Testis (tissue), 3 donors: ENCODE data around the gene LCLAT1. TPM values are rescaled to one million over a fixed set of nuclear protein-coding genes. Genes with fewer than 3 reads are reported as not detected.

Experiments
- DNase-seq: peaks from one replicate; pipeline ENCODE4 v3.0.0-alpha.2; 2019
- H3K27ac ChIP-seq, 2 donors: fragments of 200-600 bp; sonication (generic); one replicate each; pipeline ENCODE4 v1.5.1; 2019
- H3K27me3 ChIP-seq: fragments of 200-600 bp; sonication (generic); one replicate; pipeline ENCODE4 v1.5.1; 2019
- H3K36me3 ChIP-seq: fragments of 200-600 bp; sonication (generic); one replicate; pipeline ENCODE4 v1.5.1; 2017; ENCODE audit warnings: low read depth; ENCODE audit errors: missing control alignments
- H3K4me1 ChIP-seq: fragments of 200-600 bp; sonication (generic); one replicate; pipeline ENCODE4 v1.5.1; 2019
- H3K4me3 ChIP-seq, 2 donors: fragments of 200-600 bp; sonication (generic); one replicate each; pipeline ENCODE4 v1.5.1; 2017 to 2019
- H3K9me3 ChIP-seq: fragments of 200-600 bp; sonication (generic); one replicate; pipeline ENCODE4 v1.5.1; 2017
- POLR2A ChIP-seq: fragments of 450-650 bp; IDR thresholded peaks from one replicate; pipeline ENCODE4 v1.6.1; 2017; ENCODE audit warnings: antibody characterized with exemption, mild to moderate bottlenecking, moderate library complexity
- WGBS, 2 donors: methylation state at CpG; one replicate each; pipeline ENCODE4 v1.1.5; 2018; 5-methylcytosine and 5-hydroxymethylcytosine counted together
- intact Hi-C: fragments of 100-400 bp; cut with DNase I; formaldehyde crosslinking; loops from one replicate; pipeline ENCODE4 v1.15.1; 2023; ENCODE audit warnings: low total_unique reads
- polyA plus RNA-seq: library from polyadenylated mRNA; stranded (reverse); fragments of 350-450 nt; fragmentation: Illumina TruSeq; extraction: RNeasy Lipid Tissue Mini Kit (QIAGEN cat#74804); gene quantifications from one replicate; pipeline ENCODE4 v1.2.3, GENCODE V29; 2014; ENCODE audit warnings: low read depth, low replicate concordance; ENCODE audit not compliant: insufficient read depth
- total RNA-seq, 2 donors: library from RNA; depleted of rRNA; stranded (reverse); fragments of >200 nt; gene quantifications; one replicate each; pipeline ENCODE4 v1.2.3, GENCODE V29; 2016
- TF ChIP-seq, protein P1 (sequence below), 3 experiments: fragments of 450-650 bp in 2 of 3; fragments of 200-600 bp in 1 of 3; sonication (generic) in 1 of 3; IDR thresholded peaks; one replicate each; pipeline ENCODE4 v1.5.1; 2016 to 2019; ENCODE audit warnings: antibody characterized with exemption in 3 of 3, mild to moderate bottlenecking in 2 of 3, moderate library complexity in 1 of 3

Gene LCLAT1
- total and polyA plus RNA-seq, 3 donors from 2014 or later: 11.1 to 39.4 (median 34.9) TPM

DNA sequence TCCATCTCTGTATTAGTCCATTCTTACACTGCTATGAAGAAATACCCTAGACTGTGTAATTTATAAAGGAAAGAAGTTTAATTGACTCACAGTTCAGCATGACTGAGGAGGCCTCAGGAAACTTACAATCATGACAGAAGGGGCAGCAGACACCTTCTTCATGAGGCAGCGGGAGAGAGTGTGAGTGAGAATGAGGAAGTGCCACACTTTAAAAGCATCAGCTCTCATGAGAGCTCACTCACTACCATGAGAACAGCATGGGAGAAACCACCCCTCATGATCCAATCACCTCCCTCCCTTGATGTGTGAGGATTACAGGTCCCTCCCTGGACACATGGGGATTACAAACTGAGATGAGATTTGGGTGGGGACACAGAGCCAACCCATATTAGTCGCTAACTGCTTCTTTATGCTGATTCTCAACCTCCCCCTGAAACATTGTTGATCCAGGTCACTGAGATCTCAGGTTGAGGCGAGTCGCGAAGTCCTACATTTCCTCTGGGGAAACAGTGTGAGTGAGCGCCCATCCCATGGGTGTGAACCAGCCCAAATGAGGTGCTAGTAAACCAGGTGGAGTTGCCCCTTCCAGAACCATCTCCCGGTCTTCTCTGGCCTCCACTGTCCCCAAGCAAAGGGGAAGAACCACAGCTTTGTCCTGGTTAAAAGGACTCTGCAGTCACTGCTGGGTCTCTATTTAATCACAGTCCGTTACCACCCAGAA is 236.3 kb downstream of the LCLAT1 start:
- DNase-seq: no peak
- no peak overlapping the region for H3K4me3 ChIP-seq
- TF ChIP-seq, protein P1, sequence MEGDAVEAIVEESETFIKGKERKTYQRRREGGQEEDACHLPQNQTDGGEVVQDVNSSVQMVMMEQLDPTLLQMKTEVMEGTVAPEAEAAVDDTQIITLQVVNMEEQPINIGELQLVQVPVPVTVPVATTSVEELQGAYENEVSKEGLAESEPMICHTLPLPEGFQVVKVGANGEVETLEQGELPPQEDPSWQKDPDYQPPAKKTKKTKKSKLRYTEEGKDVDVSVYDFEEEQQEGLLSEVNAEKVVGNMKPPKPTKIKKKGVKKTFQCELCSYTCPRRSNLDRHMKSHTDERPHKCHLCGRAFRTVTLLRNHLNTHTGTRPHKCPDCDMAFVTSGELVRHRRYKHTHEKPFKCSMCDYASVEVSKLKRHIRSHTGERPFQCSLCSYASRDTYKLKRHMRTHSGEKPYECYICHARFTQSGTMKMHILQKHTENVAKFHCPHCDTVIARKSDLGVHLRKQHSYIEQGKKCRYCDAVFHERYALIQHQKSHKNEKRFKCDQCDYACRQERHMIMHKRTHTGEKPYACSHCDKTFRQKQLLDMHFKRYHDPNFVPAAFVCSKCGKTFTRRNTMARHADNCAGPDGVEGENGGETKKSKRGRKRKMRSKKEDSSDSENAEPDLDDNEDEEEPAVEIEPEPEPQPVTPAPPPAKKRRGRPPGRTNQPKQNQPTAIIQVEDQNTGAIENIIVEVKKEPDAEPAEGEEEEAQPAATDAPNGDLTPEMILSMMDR (IDR thresholded peaks at IDR 0.05): no peak
- no peak for TF ChIP-seq POLR2A
- no peaks in the 10 kb centered on the region for H3K27me3 ChIP-seq
- H3K4me1 ChIP-seq: no peaks in the 10 kb centered on the region
- no peak overlapping the region for H3K27ac ChIP-seq
- H3K36me3 ChIP-seq: no peaks in the 10 kb centered on the region
- H3K9me3 ChIP-seq: no peaks in the 10 kb centered on the region
- WGBS, 2 donors: 95 to 97% methylated on average over 8 of the region's 8 CpGs
- intact Hi-C loops: no loop called here

DNA sequence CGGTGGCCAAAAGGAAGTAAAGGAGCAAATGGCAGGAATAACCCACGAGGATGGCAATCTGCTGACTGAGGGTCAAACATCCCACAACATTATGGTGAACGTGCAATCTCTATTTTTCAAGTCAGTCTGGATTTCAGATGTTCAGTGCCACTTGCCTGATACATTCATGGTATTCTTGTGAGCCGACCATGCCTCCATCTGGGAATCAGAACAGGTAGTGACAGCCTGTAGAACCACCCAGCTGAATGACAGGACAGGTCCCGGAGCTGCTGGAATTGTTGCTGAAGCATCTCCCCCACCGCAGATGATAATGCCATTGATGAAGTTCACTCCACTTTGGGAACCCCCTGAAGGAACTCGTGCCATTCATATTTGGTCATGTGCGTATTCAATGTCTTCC is 237.0 kb downstream of the LCLAT1 start:
- Histone ChIP-seq H3K36me3 (no peaks in the 10 kb centered on the region), H3K4me3 (no peak overlapping the region), H3K4me1 (peaks cover 3% of the 10 kb centered on the region), H3K27ac (no peak overlapping the region), H3K27me3 (no peaks in the 10 kb centered on the region), H3K9me3 (no peaks in the 10 kb centered on the region)
- intact Hi-C loops: no loop called here
- 94 to 98% methylated on average over 8 of the region's 8 CpGs for WGBS, 2 donors
- DNase-seq: no peak
- no peak for TF ChIP-seq POLR2A
- TF ChIP-seq, protein P1 (IDR thresholded peaks at IDR 0.05): no peak

DNA sequence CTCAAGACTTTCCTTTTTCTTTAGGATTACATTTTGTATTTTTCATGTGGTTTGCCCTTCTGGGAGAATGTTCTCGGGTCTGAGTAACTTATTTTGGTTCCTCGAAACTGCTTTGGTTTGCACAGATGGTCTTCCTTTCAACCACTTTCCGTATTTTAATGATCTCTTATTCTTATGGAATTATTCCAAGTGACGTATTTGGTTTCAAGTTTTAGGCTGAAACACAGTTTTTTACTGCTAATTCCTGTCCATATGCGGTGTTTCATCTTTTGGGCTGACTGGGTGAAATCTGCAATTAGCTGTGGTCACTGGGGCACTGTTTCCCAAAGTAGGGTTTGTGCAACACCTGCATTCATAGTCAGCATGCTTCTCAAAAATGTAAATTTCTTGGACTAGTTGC is 237.5 kb downstream of the LCLAT1 start:
- DNase-seq: no peak
- TF ChIP-seq, protein P1 (IDR thresholded peaks at IDR 0.05): no peak
- no peak for TF ChIP-seq POLR2A
- WGBS, 2 donors: 80 to 89% methylated on average over 5 of the region's 5 CpGs
- H3K9me3 ChIP-seq: no peaks in the 10 kb centered on the region
- no peaks in the 10 kb centered on the region for H3K36me3 ChIP-seq
- H3K27ac ChIP-seq: no peak overlapping the region
- H3K27me3 ChIP-seq: no peaks in the 10 kb centered on the region
- H3K4me3 ChIP-seq: no peak overlapping the region
- H3K4me1 ChIP-seq: peaks cover 7% of the 10 kb centered on the region
- intact Hi-C loops: no loop called here

DNA sequence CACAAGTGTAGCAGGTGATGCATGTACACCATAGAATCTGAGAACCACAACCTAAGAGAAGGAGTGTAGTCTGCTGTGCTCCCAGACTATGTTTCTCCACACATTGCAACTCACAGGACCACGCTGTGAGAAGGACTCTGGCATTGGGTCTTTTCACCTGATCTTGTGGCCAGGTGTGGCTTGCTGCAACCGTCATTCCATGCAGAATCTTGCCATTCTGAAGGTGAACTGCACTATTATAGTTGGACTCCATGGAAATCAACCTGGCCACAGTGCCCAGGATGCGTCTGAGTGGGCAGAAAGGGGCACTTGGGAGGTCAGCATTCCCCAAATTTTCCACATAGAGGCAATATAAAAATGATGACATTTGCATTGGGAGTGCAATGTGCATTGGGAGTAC is 237.9 kb downstream of the LCLAT1 start:
- peaks cover 12% of the 10 kb centered on the region for H3K4me1 ChIP-seq
- no peak overlapping the region for H3K27ac ChIP-seq
- H3K36me3 ChIP-seq: no peaks in the 10 kb centered on the region
- intact Hi-C loops: no loop called here
- no peak overlapping the region for H3K4me3 ChIP-seq
- H3K27me3 ChIP-seq: no peaks in the 10 kb centered on the region
- H3K9me3 ChIP-seq: no peaks in the 10 kb centered on the region
- no peak for TF ChIP-seq POLR2A
- TF ChIP-seq, protein P1 (IDR thresholded peaks at IDR 0.05): no peak
- WGBS, 2 donors: 85 to 90% methylated on average over 3 of the region's 3 CpGs
- DNase-seq: no peak

DNA sequence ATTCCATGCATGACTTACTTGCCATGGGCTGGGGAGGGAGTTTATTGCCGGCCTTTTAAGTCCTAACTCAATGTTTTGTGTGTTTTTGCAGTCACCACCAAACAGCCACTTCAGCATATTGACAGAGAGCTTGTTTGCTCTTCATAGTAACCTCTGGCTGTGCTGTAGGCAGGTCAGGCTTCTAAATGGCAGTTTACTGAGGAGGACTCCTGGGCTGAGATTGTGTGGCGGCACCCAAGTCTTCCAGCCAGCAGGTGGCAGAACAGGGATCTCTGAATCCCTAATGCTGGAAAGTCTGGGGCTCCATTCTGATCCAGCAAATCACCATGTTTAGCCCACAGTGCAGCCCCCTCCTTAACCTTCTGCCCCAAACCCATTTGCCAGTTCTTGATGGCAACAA is 239.0 kb downstream of the LCLAT1 start:
- Histone ChIP-seq H3K4me1 (peaks cover 17% of the 10 kb centered on the region), H3K27ac (no peak overlapping the region), H3K9me3 (no peaks in the 10 kb centered on the region), H3K36me3 (no peaks in the 10 kb centered on the region), H3K27me3 (no peaks in the 10 kb centered on the region), H3K4me3 (no peak overlapping the region)
- intact Hi-C loops: no loop called here
- TF ChIP-seq, protein P1 (IDR thresholded peaks at IDR 0.05): peak in 2 of 3 experiments; percentile 16 to 19
- no peak for TF ChIP-seq POLR2A
- DNase-seq: no peak
- WGBS, 2 donors: 85 to 97% methylated on average over 2 of the region's 2 CpGs
